GM12878 (cell line): ENCODE data around the gene UQCC2. TPM values are rescaled to one million over a fixed set of nuclear protein-coding genes. Genes with fewer than 3 reads are reported as not detected.

Experiments used
- ATAC-seq: fragments of 200-7000 bp; cut with Tn5 transposase; 3 replicates; pipeline ENCODE4 v1.9.1; 2020; ENCODE audit warnings: mild to moderate bottlenecking, moderate library complexity
- BruUV-seq: library from RNA; stranded (reverse); fragments of 400-500 nt; replicated peaks from 2 replicates; lab custom pipeline; 2021; lab: Mats Ljungman, UMichigan
- CTCF ChIA-PET: fragments of 300-600 bp; sonication (Branson Sonifier 250); formaldehyde crosslinking; extraction: SDS; loops from one replicate; lab custom pipeline; 2021; ENCODE audit warnings: inconsistent platforms; lab: Yijun Ruan, JAX
- POLR2A ChIA-PET: fragments of 350-600 bp; formaldehyde crosslinking; extraction: SDS; loops from one replicate; lab custom pipeline; 2021; ENCODE audit warnings: inconsistent platforms; lab: Charles Lee
- RAD21 ChIA-PET: fragments of 300-600 bp; sonication (Branson Sonifier 250); formaldehyde crosslinking; loops from one replicate; lab custom pipeline; 2023; ENCODE audit warnings: antibody characterized with exemption; ENCODE audit not compliant: unreplicated experiment; lab: Charles Lee
- SMC1A ChIA-PET: fragments of 300-600 bp; sonication (Branson Sonifier 250); formaldehyde crosslinking; loops from one replicate; lab custom pipeline; 2023; ENCODE audit not compliant: unreplicated experiment, uncharacterized antibody; lab: Charles Lee
- DNase-seq: peaks from one replicate; pipeline ENCODE4 v3.0.0-alpha.2; 2011; ENCODE audit warnings: low read depth, low spot score
- FAIRE-seq: peaks from 3 replicates; lab custom pipeline; 2011; peaks lifted over from hg19 to GRCh38; lab: Jason Lieb, UNC
- H2AFZ ChIP-seq: 2 replicates; pipeline ENCODE4 v1.6.0; 2011; ENCODE audit warnings: low read depth, low read length, control low read depth; ENCODE audit not compliant: control insufficient read depth
- H3K27ac ChIP-seq: 2 replicates; pipeline ENCODE4 v1.5.1; 2011; ENCODE audit warnings: control low read depth; ENCODE audit not compliant: control insufficient read depth, insufficient read depth
- H3K27me3 ChIP-seq, 2 experiments: replicated peaks in 1 of 2; 2 replicates each; pipeline versions ENCODE4 v1.6.0 to v1.6.1; 2011; ENCODE audit warnings: low read length in 1 of 2; ENCODE audit not compliant: control insufficient read depth in 2 of 2, insufficient read depth in 2 of 2
- H3K36me3 ChIP-seq, 2 experiments: 2 replicates each; pipeline ENCODE4 v1.5.1; 2011; ENCODE audit warnings: low read length in 1 of 2; ENCODE audit not compliant: control insufficient read depth in 2 of 2, insufficient read depth in 2 of 2
- H3K4me1 ChIP-seq: 2 replicates; pipeline ENCODE4 v1.6.1; 2011; ENCODE audit warnings: mild to moderate bottlenecking, low read length, moderate library complexity, mixed read lengths; ENCODE audit not compliant: control insufficient read depth, insufficient read depth
- H3K4me2 ChIP-seq: 2 replicates; pipeline ENCODE4 v1.6.0; 2011; ENCODE audit warnings: control low read depth; ENCODE audit not compliant: control insufficient read depth, insufficient read depth
- H3K4me3 ChIP-seq: fragments of 200-600 bp; sonication (generic); 2 replicates; pipeline ENCODE4 v1.5.1; 2016
- H3K79me2 ChIP-seq: 2 replicates; pipeline ENCODE4 v1.6.0; 2011; ENCODE audit warnings: low read length; ENCODE audit not compliant: control insufficient read depth, insufficient read depth
- H3K9ac ChIP-seq: 2 replicates; pipeline ENCODE4 v1.8.0; 2011; ENCODE audit warnings: low read length, control low read depth, mixed read lengths; ENCODE audit not compliant: control insufficient read depth, insufficient read depth
- H3K9me3 ChIP-seq: replicated peaks from 3 replicates; pipeline ENCODE4 v1.5.1; 2011; ENCODE audit warnings: mild to moderate bottlenecking, low read length; ENCODE audit not compliant: control insufficient read depth, insufficient read depth
- H4K20me1 ChIP-seq: 2 replicates; pipeline ENCODE4 v1.6.0; 2011; ENCODE audit not compliant: control insufficient read depth, insufficient read depth
- CBFB ChIP-seq: IDR thresholded peaks from 2 replicates; pipeline ENCODE4 v1.6.1; 2016; ENCODE audit warnings: antibody characterized with exemption, low read depth
- CBX5 ChIP-seq: sonication (generic); IDR thresholded peaks from 2 replicates; pipeline ENCODE4 v1.6.1; 2016; ENCODE audit warnings: low read depth, moderate library complexity, mild to moderate bottlenecking, inconsistent platforms
- EED ChIP-seq: sonication (generic); IDR thresholded peaks from 2 replicates; pipeline ENCODE4 v1.6.1; 2016; ENCODE audit warnings: antibody characterized with exemption, low read depth
- FOS ChIP-seq: IDR thresholded peaks from 3 replicates; pipeline ENCODE4 v1.6.1; 2011; ENCODE audit warnings: borderline replicate concordance; ENCODE audit not compliant: insufficient read length; ENCODE audit errors: extremely low read depth
- MTA2 ChIP-seq: fragments of 450-650 bp; IDR thresholded peaks from 2 replicates; pipeline ENCODE4 v1.6.1; 2016; ENCODE audit warnings: low read depth, mild to moderate bottlenecking, moderate library complexity
- MYC ChIP-seq: IDR thresholded peaks from 2 replicates; pipeline ENCODE4 v1.6.1; 2011; ENCODE audit warnings: mild to moderate bottlenecking, low read length, moderate library complexity, inconsistent platforms; ENCODE audit not compliant: insufficient read depth, insufficient replicate concordance, insufficient read length, severe bottlenecking
- POLR2A ChIP-seq: IDR thresholded peaks from 2 replicates; pipeline ENCODE4 v1.6.1; 2011; ENCODE audit warnings: low read depth, mild to moderate bottlenecking, low read length
- POLR2AphosphoS2 ChIP-seq: IDR thresholded peaks from 2 replicates; pipeline ENCODE4 v1.6.1; 2011; ENCODE audit warnings: low read depth, mild to moderate bottlenecking, low read length, improper control_type of control experiment, moderate library complexity
- RFX5 ChIP-seq: IDR thresholded peaks from 2 replicates; pipeline ENCODE4 v1.6.1; 2011; ENCODE audit warnings: low read depth, low read length, improper control_type of control experiment
- RUNX3 ChIP-seq: IDR thresholded peaks from 2 replicates; pipeline ENCODE4 v1.6.1; 2012; ENCODE audit warnings: low read length, inconsistent platforms
- SMAD5 ChIP-seq: IDR thresholded peaks from 2 replicates; pipeline ENCODE4 v1.6.1; 2016; ENCODE audit warnings: antibody characterized with exemption, low read depth
- SREBF2 ChIP-seq: IDR thresholded peaks from 2 replicates; pipeline ENCODE4 v1.6.1; 2012; ENCODE audit warnings: mild to moderate bottlenecking, low read length
- SUPT20H ChIP-seq: IDR thresholded peaks from 2 replicates; pipeline ENCODE4 v1.6.1; 2011; ENCODE audit warnings: low read depth, mild to moderate bottlenecking, low read length, moderate library complexity, borderline replicate concordance; ENCODE audit not compliant: control insufficient read depth
- YY1 ChIP-seq: IDR thresholded peaks from 2 replicates; pipeline ENCODE4 v1.6.1; 2011; ENCODE audit warnings: low read depth, mild to moderate bottlenecking, low read length
- ZBED1 ChIP-seq: IDR thresholded peaks from 2 replicates; pipeline ENCODE4 v1.6.1; 2016; ENCODE audit warnings: borderline replicate concordance
- ZNF207 ChIP-seq: fragments of 450-650 bp; IDR thresholded peaks from 2 replicates; pipeline ENCODE4 v1.6.1; 2014; ENCODE audit warnings: antibody characterized with exemption, mild to moderate bottlenecking, borderline replicate concordance
- ZNF24 ChIP-seq: fragments of 450-650 bp; IDR thresholded peaks from 2 replicates; pipeline ENCODE4 v1.6.1; 2017; ENCODE audit warnings: antibody characterized with exemption, mild to moderate bottlenecking
- WGBS: methylation state at CpG from one replicate; pipeline ENCODE4 v1.1.6; 2016; ENCODE audit warnings: low lambda C conversion rate; ENCODE audit not compliant: insufficient replicate concordance, insufficient coverage; ENCODE audit errors: missing lambda C conversion rate; 5-methylcytosine and 5-hydroxymethylcytosine counted together
- in situ Hi-C: fragments of 300-500 bp; cut with MboI; formaldehyde crosslinking; loops from 9 replicates; pipeline ENCODE4 v1.14.3; 2018; ENCODE audit warnings: mixed read lengths
- intact Hi-C: fragments of 100-400 bp; cut with micrococcal nuclease; formaldehyde crosslinking; loops from one replicate; pipeline ENCODE4 v1.14.2; 2022; ENCODE audit not compliant: unreplicated experiment
- polyA plus RNA-seq, 11 experiments: library from polyadenylated mRNA; depleted of rRNA in 4 of 11; unstranded in 6 of 11; stranded (reverse) in 5 of 11; fragments of >200 nt; fragmentation: Nextera tagmentation in 4 of 11; fragmentation: Illumina TruSeq in 1 of 11; extraction: Ambion mirVana in 4 of 11; extraction: Trizol in 1 of 11; gene quantifications; 1 replicate in 1 of 11; 2 replicates in 10 of 11; pipeline versions ENCODE4 v1.2.1 to v1.2.3, GENCODE V29; 2011 to 2016; ENCODE audit warnings: inconsistent platforms in 2 of 11, missing spikeins in 2 of 11, low read depth in 1 of 11
- total RNA-seq, 4 experiments: library from RNA; depleted of rRNA in 3 of 4; stranded (reverse); fragments of >200 nt in 3 of 4; fragmentation: Illumina TruSeq in 1 of 4; extraction: Trizol in 1 of 4; gene quantifications; 2 replicates each; pipeline versions ENCODE4 v1.2.1 to v1.2.3, GENCODE V29; 2013 to 2021
- TF ChIP-seq, protein P1 (sequence below): fragments of 450-650 bp; IDR thresholded peaks from 2 replicates; pipeline ENCODE4 v1.6.1; 2017; ENCODE audit warnings: mild to moderate bottlenecking
- TF ChIP-seq, protein P2 (sequence below): IDR thresholded peaks from 2 replicates; pipeline ENCODE4 v1.6.1; 2011; ENCODE audit warnings: borderline replicate concordance, low read depth, mild to moderate bottlenecking, moderate library complexity, mixed read lengths, low read length; ENCODE audit not compliant: insufficient read depth; ENCODE audit errors: extremely low read length

Gene UQCC2
- total and polyA plus RNA-seq, 10 of the 15 experiments (the other 5 are each of a cell fraction or from before 2014, with no cell fraction given): 40.6 to 478 (median 71.2) TPM

DNA sequence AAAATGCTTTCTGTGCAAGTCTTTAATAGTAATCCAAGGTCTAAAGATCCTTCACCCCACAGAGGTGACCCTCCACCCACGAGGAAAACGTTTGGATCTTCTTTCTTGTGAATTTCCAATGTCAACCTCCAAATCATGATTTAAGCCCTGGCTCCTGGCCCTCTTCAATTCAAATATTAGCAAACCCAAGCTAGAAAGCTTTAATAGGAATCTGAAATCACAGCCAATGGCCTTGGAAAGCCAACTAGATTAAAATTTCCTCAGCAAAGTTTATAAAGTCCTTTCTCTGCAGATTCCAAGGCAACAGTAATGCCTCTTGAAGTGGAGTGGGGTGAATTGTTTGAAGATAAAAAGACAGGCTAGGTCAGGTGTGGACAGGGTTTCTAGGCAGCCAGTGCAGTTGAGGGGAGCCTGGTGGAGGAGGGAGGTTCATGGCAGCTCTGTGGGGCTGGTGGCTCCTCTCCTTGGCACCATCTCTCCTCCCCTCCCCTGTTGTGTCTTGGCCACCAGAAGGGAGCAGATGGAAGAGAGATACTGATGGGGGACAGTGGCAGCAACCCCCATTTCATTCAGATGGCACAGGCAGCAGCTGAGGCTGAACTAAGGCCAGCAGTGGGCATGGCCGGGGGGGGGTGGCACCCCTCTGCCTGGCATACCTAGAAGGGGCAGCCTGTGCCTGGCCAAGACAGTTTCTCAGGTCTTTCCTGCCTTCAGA is 12.0 kb upstream of the UQCC2 start:
- Histone ChIP-seq H4K20me1 (no peaks in the 10 kb centered on the region), H3K4me2 (no peak overlapping the region), H3K27ac (no peak overlapping the region)
- RAD21 ChIA-PET: no interaction called here
- POLR2A ChIA-PET: interaction anchor here (1.0 kb wide), 1 partner anchor 25 kb away, joined by 6 read pairs; no protein-coding TSS in a partner anchor
- intact Hi-C loops: no loop called here
- TF ChIP-seq SREBF2 (no peak), RFX5 (no peak), MYC (no peak), ZBED1 (no peak), POLR2A (no peak), ZNF24 (no peak), EED (no peak), FOS (no peak), POLR2AphosphoS2 (no peak), CBX5 (no peak), ZNF207 (no peak), SUPT20H (no peak), RUNX3 (no peak), YY1 (no peak), MTA2 (no peak), CBFB (no peak), SMAD5 (no peak)
- TF ChIP-seq, protein P1, sequence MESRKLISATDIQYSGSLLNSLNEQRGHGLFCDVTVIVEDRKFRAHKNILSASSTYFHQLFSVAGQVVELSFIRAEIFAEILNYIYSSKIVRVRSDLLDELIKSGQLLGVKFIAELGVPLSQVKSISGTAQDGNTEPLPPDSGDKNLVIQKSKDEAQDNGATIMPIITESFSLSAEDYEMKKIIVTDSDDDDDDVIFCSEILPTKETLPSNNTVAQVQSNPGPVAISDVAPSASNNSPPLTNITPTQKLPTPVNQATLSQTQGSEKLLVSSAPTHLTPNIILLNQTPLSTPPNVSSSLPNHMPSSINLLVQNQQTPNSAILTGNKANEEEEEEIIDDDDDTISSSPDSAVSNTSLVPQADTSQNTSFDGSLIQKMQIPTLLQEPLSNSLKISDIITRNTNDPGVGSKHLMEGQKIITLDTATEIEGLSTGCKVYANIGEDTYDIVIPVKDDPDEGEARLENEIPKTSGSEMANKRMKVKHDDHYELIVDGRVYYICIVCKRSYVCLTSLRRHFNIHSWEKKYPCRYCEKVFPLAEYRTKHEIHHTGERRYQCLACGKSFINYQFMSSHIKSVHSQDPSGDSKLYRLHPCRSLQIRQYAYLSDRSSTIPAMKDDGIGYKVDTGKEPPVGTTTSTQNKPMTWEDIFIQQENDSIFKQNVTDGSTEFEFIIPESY: no peak
- TF ChIP-seq, protein P2, sequence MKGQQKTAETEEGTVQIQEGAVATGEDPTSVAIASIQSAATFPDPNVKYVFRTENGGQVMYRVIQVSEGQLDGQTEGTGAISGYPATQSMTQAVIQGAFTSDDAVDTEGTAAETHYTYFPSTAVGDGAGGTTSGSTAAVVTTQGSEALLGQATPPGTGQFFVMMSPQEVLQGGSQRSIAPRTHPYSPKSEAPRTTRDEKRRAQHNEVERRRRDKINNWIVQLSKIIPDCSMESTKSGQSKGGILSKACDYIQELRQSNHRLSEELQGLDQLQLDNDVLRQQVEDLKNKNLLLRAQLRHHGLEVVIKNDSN: no peak
- TF ChIP-seq, all 136 proteins: peak for 0
- ATAC-seq: no peak
- Histone ChIP-seq H3K36me3 (no peaks in the 10 kb centered on the region), H3K4me1 (peaks cover 12% of the 10 kb centered on the region), H3K79me2 (no peaks in the 10 kb centered on the region), H3K4me3 (no peak overlapping the region), H3K9me3 (no peaks in the 10 kb centered on the region), H2AFZ (no peak overlapping the region), H3K9ac (no peak overlapping the region), H3K27me3 (peaks cover 6 to 11% of the 10 kb centered on the region in 2 experiments; a peak in 2 of 4 replicates)
- no peak for FAIRE-seq
- CTCF ChIA-PET: interaction anchor here (1.2 to 3.4 kb wide), 5 partner anchors 12 to 138 kb away, joined by 3 to 16 read pairs (median 4); partner anchors contain the start of gene UQCC2
- 23% methylated on average over 3 of the region's 3 CpGs for WGBS
- no peak for DNase-seq
- BruUV-seq: no TSS peak
- SMC1A ChIA-PET: interaction anchor here (0.8 to 1.2 kb wide), 2 partner anchors 12 to 131 kb away, joined by 3 read pairs; partner anchors contain the start of gene UQCC2
- in situ Hi-C loops: no loop called here
